Skeletal muscle satellite cell (primary cell): ENCODE data around the gene REEP2. TPM values are rescaled to one million over a fixed set of nuclear protein-coding genes. Genes with fewer than 3 reads are reported as not detected.
"Not testable (repeated sequence)": the region's sequence is repeated elsewhere in the genome, so short reads cannot be mapped to it uniquely, and the experiment has no call there.

Experiments
- H3K27me3 ChIP-seq: 2 replicates; pipeline ENCODE4 v1.7.0; 2013; ENCODE audit warnings: low read length; ENCODE audit not compliant: control insufficient read depth, insufficient read depth
- H3K36me3 ChIP-seq: 2 replicates; pipeline ENCODE4 v1.7.0; 2013; ENCODE audit warnings: mild to moderate bottlenecking, control low read depth, low read length; ENCODE audit not compliant: insufficient read depth
- H3K4me1 ChIP-seq: 2 replicates; pipeline ENCODE4 v1.7.0; 2013; ENCODE audit warnings: low read length; ENCODE audit not compliant: control insufficient read depth, insufficient read depth
- H3K4me2 ChIP-seq: 2 replicates; pipeline ENCODE4 v1.7.0; 2013; ENCODE audit warnings: mild to moderate bottlenecking, low read length
- H3K4me3 ChIP-seq: 2 replicates; pipeline ENCODE4 v1.7.0; 2013; ENCODE audit warnings: low read length
- H3K9ac ChIP-seq: 2 replicates; pipeline ENCODE4 v1.7.0; 2013; ENCODE audit warnings: mild to moderate bottlenecking, low read depth, low read length, moderate library complexity
- H3K9me3 ChIP-seq: replicated peaks from 2 replicates; pipeline ENCODE4 v1.7.0; 2013; ENCODE audit warnings: mild to moderate bottlenecking, control low read depth, low read length
- total RNA-seq: library from RNA; depleted of rRNA; stranded (reverse); fragments of >200 nt; gene quantifications from 2 replicates; pipeline ENCODE4 v1.2.3, GENCODE V29; 2012; rRNA removed

REEP2 gene, protein sequence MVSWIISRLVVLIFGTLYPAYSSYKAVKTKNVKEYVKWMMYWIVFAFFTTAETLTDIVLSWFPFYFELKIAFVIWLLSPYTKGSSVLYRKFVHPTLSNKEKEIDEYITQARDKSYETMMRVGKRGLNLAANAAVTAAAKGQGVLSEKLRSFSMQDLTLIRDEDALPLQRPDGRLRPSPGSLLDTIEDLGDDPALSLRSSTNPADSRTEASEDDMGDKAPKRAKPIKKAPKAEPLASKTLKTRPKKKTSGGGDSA
- 2.4 and 3.3 TPM in 2 replicates for total RNA-seq

DNA sequence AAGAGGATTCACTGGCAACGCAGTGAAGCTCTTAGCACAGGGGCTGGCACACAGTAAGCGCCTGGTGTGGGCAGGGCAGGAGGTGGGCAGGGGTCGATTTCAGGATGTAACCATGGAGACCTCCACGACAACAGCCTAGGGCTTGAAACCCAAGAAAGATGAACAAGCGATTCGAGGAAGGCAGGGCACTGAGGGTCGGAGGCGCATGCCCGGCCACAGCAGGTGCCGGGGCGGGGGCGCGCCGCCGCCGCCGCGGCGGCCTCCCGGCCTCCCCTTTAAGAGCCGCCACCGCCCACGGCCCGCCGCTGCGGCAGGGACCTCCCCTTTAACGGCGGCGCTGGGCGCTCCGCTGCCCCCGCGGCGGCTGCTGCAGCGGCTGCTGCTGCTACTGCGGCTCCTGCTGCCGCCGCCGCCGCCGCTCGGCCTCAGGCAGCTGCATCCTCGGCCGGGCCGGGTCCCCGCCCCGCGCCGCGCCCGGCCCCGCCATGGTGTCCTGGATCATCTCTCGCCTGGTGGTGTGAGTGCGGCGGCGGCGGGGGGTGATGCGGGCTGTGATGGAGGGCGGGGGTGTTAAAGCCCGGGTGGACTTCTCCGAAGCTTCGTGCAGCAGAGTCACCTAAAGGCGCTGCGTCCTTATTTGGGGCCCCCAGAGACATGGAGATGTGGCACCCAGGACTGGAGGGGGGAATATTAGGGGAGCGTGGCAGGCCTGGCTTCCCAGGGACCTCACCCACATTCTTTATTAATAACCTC, at the start of gene REEP2:
TSS of gene REEP2 (plus strand) at position 334 of the 753 bp plus-strand sequence. CDS start at position 486, 152 bp downstream.
- peak within 1 kb of the TSS; percentile 74 for H3K9ac ChIP-seq
- peak within 1 kb of the TSS; percentile 97 for H3K4me2 ChIP-seq
- peaks cover 18% of the 10 kb centered on the region for H3K36me3 ChIP-seq
- H3K27me3 ChIP-seq: no peaks in the 10 kb centered on the region
- peaks cover 15% of the 10 kb centered on the region for H3K4me1 ChIP-seq
- peak within 1 kb of the TSS; percentile 75 for H3K4me3 ChIP-seq
- H3K9me3 ChIP-seq: no peaks in the 10 kb centered on the region

DNA sequence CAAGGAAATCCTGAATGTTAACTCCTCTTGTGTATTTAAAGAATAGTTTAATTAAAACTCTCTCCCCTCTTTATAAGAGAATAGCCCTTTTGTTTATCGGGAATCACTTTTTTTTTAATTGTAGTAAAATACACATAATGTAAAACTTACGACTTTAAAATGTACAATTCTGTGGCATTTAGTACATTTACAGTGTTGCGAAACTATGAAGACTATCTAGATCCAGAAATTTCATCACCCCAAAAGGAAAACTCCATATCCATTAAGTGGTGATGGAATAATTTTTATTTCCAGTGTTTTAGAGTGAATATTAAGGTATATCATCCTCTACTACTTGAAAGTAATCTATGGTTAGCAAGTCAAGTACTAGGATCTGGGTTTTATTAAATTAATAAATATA, 49.5 kb upstream of the REEP2 start:
- H3K27me3 ChIP-seq: no peaks in the 10 kb centered on the region
- H3K9me3 ChIP-seq: no peaks in the 10 kb centered on the region
- no peaks in the 10 kb centered on the region for H3K4me1 ChIP-seq
- no peak overlapping the region for H3K4me3 ChIP-seq
- no peak overlapping the region for H3K4me2 ChIP-seq
- H3K9ac ChIP-seq: no peak overlapping the region
- peaks cover 55% of the 10 kb centered on the region for H3K36me3 ChIP-seq

DNA sequence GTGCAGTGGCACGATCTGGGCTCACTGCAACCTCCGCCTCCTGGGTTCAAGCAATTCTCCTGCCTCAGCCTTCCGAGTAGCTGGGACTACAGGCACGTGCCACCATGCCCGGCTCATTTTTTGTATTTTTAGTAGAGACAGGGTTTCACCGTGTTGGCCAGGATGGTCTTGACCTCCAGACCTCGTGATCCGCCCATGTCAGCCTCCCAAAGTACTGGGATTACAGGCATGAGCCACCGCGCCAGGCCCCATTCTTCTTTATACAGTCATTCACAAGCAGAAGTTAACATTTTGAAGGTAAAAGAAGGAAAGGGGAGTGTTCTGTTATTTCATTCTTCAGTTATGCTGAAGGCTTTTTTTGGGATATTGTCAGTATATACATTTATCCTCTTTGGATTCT, 48.9 kb upstream of the REEP2 start:
- not testable (repeated sequence) for H3K4me3 ChIP-seq, H3K9ac ChIP-seq, H3K9me3 ChIP-seq, H3K4me1 ChIP-seq, H3K27me3 ChIP-seq, H3K4me2 ChIP-seq
- peaks cover 61% of the 10 kb centered on the region for H3K36me3 ChIP-seq

DNA sequence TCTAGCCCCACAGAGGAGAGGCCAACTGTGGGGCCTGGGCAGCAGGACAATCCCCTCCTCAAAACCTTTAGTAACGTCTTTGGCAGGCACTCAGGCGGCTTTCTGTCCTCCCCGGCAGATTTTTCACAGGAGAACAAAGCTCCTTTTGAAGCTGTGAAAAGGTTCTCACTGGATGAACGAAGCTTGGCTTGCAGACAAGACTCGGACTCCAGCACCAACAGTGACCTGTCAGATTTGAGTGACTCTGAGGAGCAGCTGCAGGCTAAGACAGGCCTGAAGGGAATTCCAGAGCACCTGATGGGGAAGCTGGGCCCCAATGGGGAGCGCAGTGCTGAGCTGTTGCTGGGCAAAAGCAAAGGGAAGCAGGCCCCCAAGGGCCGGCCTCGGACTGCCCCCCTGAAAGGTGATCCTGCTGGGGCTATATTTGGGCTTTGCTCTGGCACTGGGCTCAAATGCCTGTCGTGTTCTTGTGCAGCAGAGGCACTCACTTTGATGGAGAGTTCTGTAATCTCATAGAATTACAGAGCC, 46.9 kb upstream of the REEP2 start:
- no peaks in the 10 kb centered on the region for H3K27me3 ChIP-seq
- no peak overlapping the region for H3K9ac ChIP-seq
- H3K4me1 ChIP-seq: no peaks in the 10 kb centered on the region
- no peak overlapping the region for H3K4me3 ChIP-seq
- no peak overlapping the region for H3K4me2 ChIP-seq
- peaks cover 49% of the 10 kb centered on the region for H3K36me3 ChIP-seq
- no peaks in the 10 kb centered on the region for H3K9me3 ChIP-seq

DNA sequence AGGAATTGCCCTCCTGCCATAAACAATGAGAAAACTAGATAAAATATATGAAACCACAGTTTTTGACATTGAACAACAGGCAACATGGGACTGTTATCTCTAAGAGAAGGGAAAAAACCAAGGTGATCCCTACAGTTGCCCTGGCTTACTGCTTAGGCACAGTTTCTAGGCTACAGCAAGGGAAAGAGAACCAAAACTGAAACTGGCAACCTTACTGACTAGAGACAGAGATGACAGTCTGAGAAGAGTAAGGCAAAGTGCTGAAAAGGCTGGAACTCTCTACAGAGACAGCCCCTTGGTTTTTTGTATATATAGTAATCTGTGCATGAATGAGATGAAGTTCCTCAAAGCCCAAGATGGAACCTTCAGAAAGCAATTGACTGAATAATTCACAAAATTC, 36.2 kb upstream of the REEP2 start:
- no peak overlapping the region for H3K4me3 ChIP-seq
- no peaks in the 10 kb centered on the region for H3K27me3 ChIP-seq
- H3K9ac ChIP-seq: no peak overlapping the region
- no peaks in the 10 kb centered on the region for H3K4me1 ChIP-seq
- peaks cover 42% of the 10 kb centered on the region for H3K36me3 ChIP-seq
- no peak overlapping the region for H3K4me2 ChIP-seq
- no peaks in the 10 kb centered on the region for H3K9me3 ChIP-seq

DNA sequence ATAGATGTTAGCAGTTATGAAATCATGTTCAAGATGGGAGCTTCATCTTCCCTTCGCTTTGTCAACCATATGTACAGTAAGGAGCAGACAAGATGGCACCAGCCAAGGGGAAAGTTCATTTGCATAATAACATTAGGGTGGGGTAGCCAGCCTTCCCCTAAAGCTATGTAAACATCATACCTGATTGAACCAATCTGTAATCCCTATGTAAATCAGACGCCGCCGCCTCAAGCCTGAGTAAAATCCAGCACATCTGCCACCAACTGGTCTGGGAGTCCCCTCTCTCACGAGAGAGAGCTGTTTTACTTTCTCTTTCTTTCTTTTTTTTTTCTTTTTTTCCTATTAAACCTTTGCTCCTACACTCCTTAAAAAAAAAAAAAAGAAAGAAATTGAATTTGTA, 30.8 kb upstream of the REEP2 start:
- Histone ChIP-seq H3K9me3 (no peaks in the 10 kb centered on the region), H3K4me2 (no peak overlapping the region), H3K27me3 (no peaks in the 10 kb centered on the region), H3K36me3 (peaks cover 6% of the 10 kb centered on the region), H3K4me3 (no peak overlapping the region), H3K4me1 (no peaks in the 10 kb centered on the region), H3K9ac (no peak overlapping the region)

DNA sequence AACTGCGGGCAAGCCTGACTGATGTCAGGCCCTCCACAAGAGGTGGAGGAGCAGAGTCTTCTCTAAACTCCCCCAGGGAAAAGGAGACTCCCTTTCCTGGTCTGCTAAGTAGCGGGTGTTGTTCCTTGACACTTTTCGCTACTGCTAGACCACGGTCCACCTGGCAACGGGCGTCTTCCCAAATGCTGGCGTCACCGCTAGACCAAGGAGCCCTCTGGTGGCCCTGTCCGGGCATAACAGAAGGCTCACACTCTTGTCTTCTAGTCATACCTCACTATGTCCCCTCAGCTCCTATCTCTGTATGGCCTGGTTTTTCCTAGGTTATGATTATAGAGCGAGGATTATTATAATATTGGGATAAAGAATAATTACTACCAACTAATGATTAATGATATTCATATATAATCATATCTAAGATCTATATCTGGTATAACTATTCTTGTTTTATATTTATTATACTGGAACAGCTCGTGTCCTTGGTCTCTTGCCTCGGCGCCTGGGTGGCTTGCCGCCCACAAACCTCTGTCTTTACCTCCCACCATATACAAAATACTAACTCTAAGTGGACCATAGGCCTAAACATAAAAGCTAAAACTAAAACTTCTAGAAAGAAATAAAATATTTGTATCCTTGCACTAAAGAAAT, 27.7 kb upstream of the REEP2 start:
- H3K9ac ChIP-seq, H3K9me3 ChIP-seq: not testable (repeated sequence)
- peaks cover 19% of the 10 kb centered on the region for H3K36me3 ChIP-seq

DNA sequence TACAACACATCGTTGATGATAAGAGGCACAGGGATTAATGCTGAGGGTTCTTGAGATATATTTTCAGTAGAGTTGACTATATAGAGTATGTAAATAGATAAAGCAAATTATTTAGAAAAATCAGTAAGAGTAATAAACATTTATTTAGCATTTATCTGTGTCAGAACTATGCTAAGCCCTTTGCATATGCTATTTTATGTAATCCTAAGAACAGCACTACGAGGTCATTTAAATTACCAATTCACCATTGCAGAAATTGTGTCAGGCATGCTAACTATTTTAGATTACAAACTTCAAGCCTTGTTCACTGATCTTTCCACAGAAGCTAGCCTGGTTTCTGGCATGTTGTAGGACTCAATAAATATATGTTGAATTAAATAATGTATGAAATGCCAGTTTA, 20.4 kb upstream of the REEP2 start:
- no peaks in the 10 kb centered on the region for H3K27me3 ChIP-seq
- H3K4me2 ChIP-seq: no peak overlapping the region
- no peaks in the 10 kb centered on the region for H3K9me3 ChIP-seq
- H3K9ac ChIP-seq: no peak overlapping the region
- no peak overlapping the region for H3K4me3 ChIP-seq
- no peaks in the 10 kb centered on the region for H3K4me1 ChIP-seq
- peaks cover 59% of the 10 kb centered on the region for H3K36me3 ChIP-seq

More for the DNA sequence above, 27.7 kb upstream of the REEP2 start:
- H3K4me3 ChIP-seq, H3K4me2 ChIP-seq, H3K27me3 ChIP-seq, H3K4me1 ChIP-seq: not testable (repeated sequence)

DNA sequence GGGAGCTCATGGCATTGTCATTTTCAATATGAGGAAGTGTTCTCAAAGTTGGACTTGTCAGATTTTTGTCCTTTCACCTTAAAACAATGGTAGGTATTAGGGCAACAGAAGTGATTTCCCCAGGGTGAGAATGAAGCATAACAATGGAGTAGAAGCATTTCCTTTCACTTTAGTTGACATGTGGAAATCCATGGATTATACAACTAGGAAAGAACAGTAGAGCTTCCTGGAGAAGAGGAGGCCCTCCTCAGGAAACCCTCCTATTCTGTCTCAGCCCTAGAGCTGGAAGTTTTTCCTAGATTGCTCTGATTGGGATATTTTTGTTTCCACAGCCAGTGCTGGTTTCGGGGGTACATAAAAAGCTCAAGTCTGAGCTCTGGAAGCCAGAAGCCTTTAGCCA, 13.8 kb upstream of the REEP2 start:
- Histone ChIP-seq H3K4me2 (no peak overlapping the region), H3K27me3 (no peaks in the 10 kb centered on the region), H3K9me3 (no peaks in the 10 kb centered on the region), H3K36me3 (peaks cover 54% of the 10 kb centered on the region), H3K4me3 (no peak overlapping the region), H3K4me1 (no peaks in the 10 kb centered on the region), H3K9ac (no peak overlapping the region)

DNA sequence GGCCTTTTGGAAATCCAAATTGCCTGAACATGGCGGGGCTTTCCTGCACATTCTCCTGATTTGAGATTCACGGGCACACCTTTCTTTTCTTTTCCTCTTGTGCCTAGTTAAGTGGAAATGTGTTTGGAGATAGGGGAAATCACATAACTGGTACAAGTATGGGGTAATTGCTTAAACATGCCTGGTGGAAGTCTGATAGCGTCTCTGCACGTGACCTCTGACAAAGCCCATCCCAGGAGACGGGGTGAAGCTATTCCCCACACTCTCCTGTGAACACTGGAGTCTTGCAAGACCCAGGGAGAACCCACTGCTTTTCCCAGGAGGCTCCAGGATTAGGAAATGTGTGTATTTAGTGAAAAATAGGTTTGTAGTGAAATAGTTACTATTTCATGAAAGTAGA, 2.9 kb upstream of the REEP2 start:
- H3K9me3 ChIP-seq: no peaks in the 10 kb centered on the region
- peaks cover 15% of the 10 kb centered on the region for H3K4me1 ChIP-seq
- H3K4me3 ChIP-seq: no peak overlapping the region
- H3K4me2 ChIP-seq: no peak overlapping the region
- H3K36me3 ChIP-seq: peaks cover 34% of the 10 kb centered on the region
- H3K27me3 ChIP-seq: no peaks in the 10 kb centered on the region
- H3K9ac ChIP-seq: no peak overlapping the region

DNA sequence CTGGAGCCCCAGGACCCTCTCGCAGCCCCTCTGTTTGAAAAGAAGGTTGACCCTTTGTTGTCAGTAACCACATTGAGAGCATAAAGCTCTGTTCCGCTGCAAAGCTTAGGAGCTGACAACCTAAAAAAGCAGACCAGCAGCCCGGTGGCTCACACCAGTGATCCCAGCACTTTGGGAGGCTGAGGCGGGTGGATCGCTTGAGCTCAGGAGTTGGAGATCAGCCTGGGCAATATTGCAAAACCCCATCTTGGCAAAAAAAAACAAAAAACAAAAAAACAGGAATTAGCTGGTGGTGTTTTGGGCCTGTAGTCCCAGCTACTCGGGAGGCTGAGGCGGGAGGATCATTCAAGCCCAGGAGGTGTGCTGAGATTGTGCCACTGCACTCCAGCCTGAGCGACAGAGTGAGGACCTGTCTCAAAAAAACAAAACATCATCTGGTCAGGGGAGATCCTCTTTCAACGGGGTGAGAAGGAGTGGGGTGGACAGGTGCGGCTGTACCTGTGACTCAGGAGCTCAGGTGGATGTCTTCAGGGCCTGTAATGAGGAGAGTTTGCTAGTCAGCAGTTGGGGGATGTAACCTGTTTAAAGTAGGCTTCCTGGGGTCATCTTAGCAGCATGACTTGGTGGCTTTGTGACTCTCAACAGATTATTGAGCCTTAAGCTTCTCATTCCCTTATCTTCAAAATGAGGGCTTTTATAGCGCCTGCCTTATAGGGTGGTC, 694 bp upstream of the REEP2 start:
- peaks cover 24% of the 10 kb centered on the region for H3K36me3 ChIP-seq
- H3K27me3 ChIP-seq: no peaks in the 10 kb centered on the region
- H3K9ac ChIP-seq: peak overlapping the region; percentile 74
- no peaks in the 10 kb centered on the region for H3K9me3 ChIP-seq
- H3K4me1 ChIP-seq: peaks cover 15% of the 10 kb centered on the region
- H3K4me2 ChIP-seq: peak overlapping the region; percentile 97
- peak overlapping the region; percentile 75 for H3K4me3 ChIP-seq
